NCI-H748 treated with DMSO at 0.1 percent for 48 hours (cell line): ENCODE results near the gene OLIG1.
A peak's percentile ranks its signal among the peaks of the same experiment; 100 is the strongest.

ENCODE experiments used
- DNase-seq: peaks from one replicate; lab custom pipeline; 2025; lab: John Stamatoyannopoulos, UW

Gene OLIG1

DNA sequence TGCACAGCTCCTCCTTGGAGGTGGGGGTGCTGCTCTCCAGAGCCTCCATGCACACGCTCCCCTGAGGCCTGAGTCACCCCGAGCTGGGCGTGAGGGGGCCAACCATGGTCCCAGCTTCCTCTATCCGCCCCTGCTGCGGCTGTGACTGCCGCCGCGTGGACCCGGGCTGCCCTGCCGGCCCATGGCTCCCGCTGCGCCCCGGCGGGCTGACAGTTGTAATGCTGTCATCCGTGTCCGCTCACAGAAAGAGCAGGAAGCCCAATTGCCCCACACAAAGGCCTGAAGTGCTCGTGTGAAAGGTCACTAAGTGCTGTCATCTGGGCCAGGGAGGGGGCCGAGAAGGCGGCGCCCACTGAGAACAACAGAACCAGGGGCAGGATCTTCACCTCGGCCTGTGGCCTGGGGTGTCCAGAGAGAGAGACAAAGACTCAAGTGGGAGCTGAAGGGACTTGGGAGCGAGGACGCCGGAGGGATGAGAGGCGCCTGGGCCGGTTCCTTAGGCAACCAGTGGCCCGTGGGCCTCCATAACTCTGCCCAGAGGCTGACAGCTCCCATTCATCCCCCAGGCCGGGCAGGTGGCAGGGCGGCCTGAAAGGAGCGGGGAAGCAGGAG, 31.5 kb downstream of the OLIG1 start:
- no peak for DNase-seq

DNA sequence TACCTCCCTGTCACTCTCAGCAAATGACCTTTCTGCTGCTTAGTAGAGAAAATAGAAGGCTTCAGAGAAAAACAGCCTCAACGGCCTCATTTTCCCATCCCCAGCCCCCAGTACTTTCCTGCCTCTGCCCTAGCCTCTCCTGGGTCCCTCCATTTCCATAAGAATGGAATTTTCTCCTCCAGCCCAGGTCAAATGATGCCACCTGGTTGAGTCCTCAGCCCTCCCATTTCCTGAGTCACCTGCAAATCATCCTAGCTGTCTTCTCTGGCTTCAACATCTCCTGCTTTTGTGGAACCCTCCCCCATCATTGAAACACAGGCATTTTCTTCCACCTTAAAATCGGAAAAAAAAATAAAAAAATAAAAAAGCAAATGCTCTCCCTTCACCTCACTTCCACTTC, 35.1 kb downstream of the OLIG1 start:
- no peak for DNase-seq

GRCh38 chr21:33108228-33108627, 38.3 kb downstream of the OLIG1 start:
- no peak for DNase-seq

DNA sequence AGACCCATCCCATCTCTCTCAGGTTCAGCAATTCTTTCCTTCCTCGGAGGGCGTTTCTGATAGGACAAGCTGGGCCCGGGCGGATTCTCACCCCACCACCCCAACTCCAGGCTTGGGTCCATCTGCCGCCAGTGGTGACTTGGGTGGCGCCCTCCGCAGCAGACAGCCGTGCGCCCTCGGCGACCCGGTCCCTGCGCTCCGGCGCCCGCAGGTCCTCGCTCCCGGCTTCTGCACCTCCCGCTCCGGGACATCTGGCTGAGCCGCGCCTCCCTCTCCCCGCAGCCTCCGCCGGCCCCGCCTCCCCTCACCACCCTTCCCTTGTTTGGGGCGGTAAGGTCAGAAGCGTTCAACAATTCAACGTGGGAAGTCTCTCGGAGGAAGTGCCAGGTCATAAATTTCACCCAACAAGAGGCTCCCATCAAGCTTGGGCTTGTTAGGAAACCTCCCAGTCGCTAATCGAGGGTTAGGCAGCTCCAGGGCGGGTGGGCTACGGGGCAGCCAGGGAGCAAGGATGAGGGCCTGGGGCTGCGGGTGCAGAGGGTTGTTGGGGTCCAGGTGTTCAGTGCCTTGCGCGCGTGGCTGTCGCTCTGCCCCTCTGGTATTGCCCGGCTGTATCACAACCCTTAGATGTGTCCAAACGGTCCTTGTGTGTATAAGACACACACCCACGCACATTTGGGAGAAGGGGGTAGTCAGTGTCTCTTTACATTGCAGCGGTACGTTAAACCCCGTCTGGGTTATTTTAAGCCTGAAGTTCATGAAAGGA, 39.8 kb downstream of the OLIG1 start:
- DNase-seq, result peak; percentile 22

- no peak for DNase-seq
Measured at GRCh38 chr21:33110340-33110715, 40.4 kb downstream of the OLIG1 start.

DNA sequence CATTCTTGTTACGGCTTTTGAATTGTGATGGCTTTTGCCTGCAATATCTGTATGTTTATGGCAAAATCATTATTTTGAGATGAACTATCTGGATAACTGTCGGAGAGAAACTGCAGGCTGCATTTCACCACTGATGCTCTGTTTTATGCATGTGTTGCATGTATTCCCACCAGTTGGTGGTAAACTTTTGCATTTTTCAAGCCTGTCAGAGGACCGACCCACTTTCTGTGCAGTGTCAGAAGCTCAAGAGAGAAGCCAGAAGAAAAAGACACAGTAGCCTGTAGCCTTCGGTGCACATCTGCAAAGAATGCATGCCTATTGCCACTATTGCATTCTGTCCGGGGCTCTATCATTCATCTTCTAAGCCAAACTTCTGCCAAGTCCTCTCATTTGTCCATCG, 41.6 kb downstream of the OLIG1 start:
- DNase-seq, result no peak

DNA sequence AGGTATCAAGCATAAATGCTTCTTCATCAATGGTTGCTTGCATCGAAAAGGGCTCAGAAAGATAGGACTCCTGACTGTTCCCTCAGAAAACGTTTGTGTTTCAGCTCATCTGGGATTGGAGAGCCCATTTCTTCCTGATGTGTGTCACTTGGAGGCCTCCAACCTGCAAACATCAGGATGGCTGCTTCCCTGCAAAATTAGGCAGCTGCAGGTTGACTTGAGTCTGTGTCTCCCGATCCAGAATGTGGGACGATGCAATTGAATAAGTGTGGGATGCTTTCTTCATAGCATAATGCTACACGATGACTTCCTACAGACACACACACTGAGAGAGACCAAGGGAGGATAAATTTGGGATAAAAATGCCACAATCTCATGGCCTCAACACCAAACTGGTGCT, 42.2 kb downstream of the OLIG1 start:
- peak; percentile 42 for DNase-seq

DNA sequence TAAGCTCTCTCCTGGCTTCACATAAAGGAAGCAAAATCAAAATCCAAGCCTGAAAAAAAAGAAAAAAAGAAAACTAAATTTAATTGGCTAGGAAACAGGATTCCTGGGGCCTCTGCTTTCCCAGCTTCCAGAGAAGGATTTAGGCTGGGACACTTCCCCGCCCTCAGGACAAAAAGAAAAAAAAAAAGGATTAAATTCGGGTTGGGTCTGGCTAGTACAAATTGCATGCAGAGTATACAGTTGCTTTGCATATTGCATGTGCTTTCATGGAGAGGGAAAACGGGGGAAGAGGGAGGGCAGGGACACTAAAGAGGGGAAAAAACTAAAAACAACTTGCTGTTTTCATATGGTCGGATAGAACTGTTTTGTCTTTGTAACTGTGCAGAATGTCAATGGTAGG, 42.7 kb downstream of the OLIG1 start:
- no peak for DNase-seq

- no peak for DNase-seq
Measured at GRCh38 chr21:33113131-33113530, 43.2 kb downstream of the OLIG1 start.

GRCh38 chr21:33114276-33114675, 44.3 kb downstream of the OLIG1 start:
- no peak for DNase-seq

DNA sequence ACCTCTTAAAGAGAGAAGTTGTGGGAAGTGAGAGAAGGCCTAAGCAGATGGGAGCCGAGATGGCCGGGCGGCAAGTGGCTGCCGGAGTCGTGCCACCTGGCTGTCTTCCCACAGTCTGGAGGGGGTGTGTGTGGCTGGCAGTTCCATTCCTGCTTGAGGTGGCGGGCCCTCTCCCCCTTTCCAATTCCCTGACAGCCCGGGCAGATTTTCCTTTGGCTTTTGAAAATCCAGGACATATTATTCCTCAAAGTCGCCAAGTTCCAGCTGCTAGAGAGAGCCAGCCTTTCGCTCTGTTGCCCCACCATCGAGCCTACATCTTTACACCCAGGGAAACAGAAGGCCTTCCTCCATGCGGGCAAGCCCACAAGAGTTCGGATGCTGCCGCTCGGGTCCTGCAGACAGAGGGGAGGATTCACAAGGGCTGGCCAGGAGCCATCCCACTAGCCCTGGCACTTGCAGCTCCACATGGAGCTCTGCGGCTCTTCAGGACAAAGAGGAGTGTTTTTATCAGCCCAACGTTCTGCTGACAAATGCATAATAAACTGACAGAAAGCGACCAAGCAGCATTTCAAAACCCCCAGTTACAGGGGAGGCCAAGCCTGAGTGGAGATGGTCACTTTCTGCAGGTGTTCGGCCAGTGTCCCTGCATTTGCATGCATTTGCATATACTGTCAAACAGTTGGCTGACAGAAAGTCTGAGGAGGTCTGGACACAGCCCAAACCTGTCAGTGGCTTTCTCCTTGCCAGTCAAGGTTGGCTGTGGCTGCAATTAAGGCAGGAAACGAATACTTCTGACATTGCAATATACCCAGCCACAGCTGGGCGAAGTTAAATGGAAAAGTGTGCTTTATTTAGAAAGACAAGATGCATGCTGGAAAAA, 45.9 kb downstream of the OLIG1 start:
- DNase-seq, result no peak

DNA sequence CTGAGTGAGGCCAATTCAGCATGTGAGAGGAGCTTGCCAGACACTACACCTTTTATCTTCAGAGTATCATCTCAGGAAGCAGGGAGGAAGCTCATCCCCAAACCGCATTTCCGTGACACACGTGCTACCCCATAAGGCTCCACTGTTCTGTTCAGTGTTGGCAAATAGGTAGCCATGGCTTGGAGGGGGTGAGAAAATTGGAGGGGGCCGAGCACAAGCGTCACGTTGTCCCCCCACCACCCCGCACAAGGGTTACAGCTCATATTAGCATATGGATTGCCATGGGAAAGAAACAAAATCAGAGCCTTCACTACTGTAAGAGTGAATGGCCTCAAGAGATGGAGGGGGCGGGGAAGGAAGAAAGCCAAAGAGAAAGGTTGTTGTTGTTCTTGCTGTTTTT, 46.7 kb downstream of the OLIG1 start:
- no peak for DNase-seq

DNA sequence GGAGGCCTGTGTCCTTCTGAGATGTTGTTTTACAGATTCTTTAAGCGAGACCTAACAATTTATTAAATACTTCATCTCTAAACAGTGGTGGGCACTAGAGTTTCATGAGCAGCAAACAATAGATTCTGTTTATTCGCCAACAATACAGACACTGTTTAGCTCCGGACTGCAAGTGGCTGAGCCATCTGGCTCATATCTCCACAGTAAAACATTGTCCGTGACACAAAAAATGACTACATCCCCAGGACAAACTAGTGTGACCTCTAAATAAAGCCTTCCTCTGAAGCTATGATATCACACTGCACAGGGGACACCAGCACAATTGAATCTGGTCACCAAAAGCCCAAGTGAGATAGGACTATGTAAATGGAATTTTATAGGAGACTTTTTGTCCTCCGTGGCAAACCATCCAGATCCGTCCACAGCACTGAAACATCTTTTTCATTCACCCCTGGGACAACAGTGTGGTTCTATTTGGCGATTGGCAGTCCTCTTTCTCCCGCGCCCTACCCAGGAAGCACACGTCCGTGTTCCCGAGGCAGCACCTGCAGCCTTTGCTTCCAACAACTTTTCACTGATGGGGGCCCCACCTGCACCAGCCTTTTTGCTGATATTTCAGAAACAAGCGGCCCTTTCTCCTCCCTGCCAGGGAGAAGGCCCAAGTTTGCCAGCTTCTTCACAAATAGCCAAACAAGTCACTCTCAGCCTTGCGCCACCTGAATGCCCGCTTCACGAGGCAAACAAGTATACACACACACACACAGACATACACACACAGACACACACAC, 47.4 kb downstream of the OLIG1 start:
- DNase-seq, result no peak
